H1 (cell line): ENCODE results near the gene PXT1.

Experiments
- CEBPB ChIP-seq: IDR thresholded peaks from 2 replicates; pipeline ENCODE4 v1.6.1; 2012; ENCODE audit warnings: low read depth, low read length
- CTCF ChIP-seq, 3 experiments: IDR thresholded peaks; 1 replicate in 2 of 3; 2 replicates in 1 of 3; pipeline versions ENCODE4 v1.5.1 to v1.6.1; 2011; ENCODE audit warnings: low read length in 3 of 3, mild to moderate bottlenecking in 3 of 3, inconsistent platforms in 2 of 3, low read depth in 1 of 3, moderate library complexity in 1 of 3; ENCODE audit not compliant: insufficient read depth in 1 of 3; ENCODE audit errors: control extremely low read depth in 1 of 3
- GABPA ChIP-seq: IDR thresholded peaks from 2 replicates; pipeline ENCODE4 v1.6.1; 2011; ENCODE audit warnings: mild to moderate bottlenecking, low read length, moderate library complexity, borderline replicate concordance; ENCODE audit not compliant: insufficient read depth
- JUND ChIP-seq: IDR thresholded peaks from 2 replicates; pipeline ENCODE4 v1.6.1; 2011; ENCODE audit warnings: mild to moderate bottlenecking, improper control_type of control experiment, low read length
- MAFK ChIP-seq: IDR thresholded peaks from 2 replicates; pipeline ENCODE4 v1.6.1; 2012; ENCODE audit warnings: low read depth, mild to moderate bottlenecking, improper control_type of control experiment, low read length
- POLR2AphosphoS5 ChIP-seq: IDR thresholded peaks from 2 replicates; pipeline ENCODE4 v1.6.1; 2011; ENCODE audit warnings: low read depth, low read length
- RAD21 ChIP-seq, 2 experiments: IDR thresholded peaks in 1 of 2; conservative IDR thresholded peaks in 1 of 2; 2 replicates each; pipeline ENCODE4 v1.6.1; 2011; ENCODE audit warnings: low read depth in 2 of 2, low read length in 2 of 2, improper control_type of control experiment in 1 of 2, inconsistent platforms in 1 of 2, mild to moderate bottlenecking in 1 of 2, moderate library complexity in 1 of 2
- RFX5 ChIP-seq: IDR thresholded peaks from 2 replicates; pipeline ENCODE4 v1.6.1; 2011; ENCODE audit warnings: low read depth, low read length, improper control_type of control experiment, borderline replicate concordance
- RXRA ChIP-seq: IDR thresholded peaks from 2 replicates; pipeline ENCODE4 v1.6.1; 2011; ENCODE audit warnings: low read depth, mild to moderate bottlenecking, low read length, moderate library complexity; ENCODE audit not compliant: insufficient read depth
- SIX5 ChIP-seq: IDR thresholded peaks from 2 replicates; pipeline ENCODE4 v1.6.1; 2011; ENCODE audit warnings: mild to moderate bottlenecking, low read depth, low read length
- SUZ12 ChIP-seq: fragments of 200-600 bp; sonication (generic); IDR thresholded peaks from 2 replicates; pipeline ENCODE4 v1.6.1; 2012; ENCODE audit warnings: mild to moderate bottlenecking, inconsistent platforms, low read length, moderate library complexity, mixed read lengths
- TAF1 ChIP-seq: IDR thresholded peaks from 2 replicates; pipeline ENCODE4 v1.6.1; 2011; ENCODE audit warnings: mild to moderate bottlenecking, low read depth, low read length
- ZNF274 ChIP-seq: IDR thresholded peaks from 2 replicates; pipeline ENCODE4 v1.7.0; 2012; ENCODE audit warnings: low read length, borderline replicate concordance; ENCODE audit errors: extremely low read depth
- TF ChIP-seq, protein P1 (sequence below): IDR thresholded peaks from 2 replicates; pipeline ENCODE4 v1.6.1; 2012; ENCODE audit warnings: low read length, inconsistent platforms

DNA sequence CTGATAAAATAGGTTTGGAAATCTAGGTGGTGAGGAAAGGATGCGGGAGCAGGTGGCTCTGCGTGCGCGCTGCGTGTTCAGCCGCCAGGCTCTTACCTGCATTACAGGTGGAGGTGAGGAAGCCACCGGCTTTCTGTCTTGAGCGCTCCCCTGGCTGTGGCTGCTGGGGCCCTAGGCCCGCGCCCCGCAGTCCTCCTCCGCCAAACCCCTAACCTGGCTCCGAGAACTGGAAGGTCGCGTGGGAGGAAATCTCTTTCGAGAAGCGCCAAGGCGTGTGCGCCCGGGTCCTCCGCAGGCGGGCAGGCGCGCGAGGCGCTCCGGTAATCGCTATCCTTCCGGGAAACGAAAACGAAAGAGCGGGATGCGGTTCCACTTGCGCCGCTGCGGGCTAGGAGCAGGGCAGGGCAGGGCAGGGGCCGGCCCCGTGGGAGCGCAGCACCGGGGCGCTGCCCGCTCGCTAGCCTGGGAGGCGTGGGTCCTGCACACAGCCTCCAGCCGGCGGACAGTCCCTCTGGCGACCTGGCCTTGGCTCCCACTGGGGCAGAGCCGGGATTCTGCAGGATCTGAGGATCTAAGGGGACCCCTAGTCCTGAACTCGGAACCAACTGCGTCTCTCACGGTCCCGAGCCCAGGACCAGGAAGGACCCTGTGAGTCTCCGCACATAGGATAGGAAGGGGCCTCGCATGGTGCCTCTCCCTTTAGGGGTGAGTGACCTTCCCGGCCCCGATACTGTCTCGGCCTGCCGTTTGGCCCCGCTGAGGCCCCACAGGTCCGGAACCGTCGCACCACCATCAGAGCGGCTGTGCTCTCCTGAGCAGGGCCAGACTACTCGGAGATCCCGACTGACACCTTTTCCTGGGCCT is 55.0 kb downstream of the PXT1 start, which contains the start of gene ETV7:
- no peak for TF ChIP-seq POLR2AphosphoS5
- TF ChIP-seq RAD21 (IDR thresholded peaks at IDR 0.05 in 1 of 2, conservative IDR thresholded peaks at IDR 0.05 in 1 of 2; ENCODE audit: low read depth in 2 of 2, low read length in 2 of 2), result no peak
- no peak for TF ChIP-seq CEBPB
- TF ChIP-seq CTCF (IDR thresholded peaks at IDR 0.05; ENCODE audit: control extremely low read depth in 1 of 3, insufficient read depth in 1 of 3, low read depth in 1 of 3, low read length in 3 of 3), result no peak
- TF ChIP-seq RFX5, result no peak
- TF ChIP-seq JUND, result no peak
- TF ChIP-seq GABPA, result no peak
- TF ChIP-seq RXRA, result no peak
- TF ChIP-seq, protein P1, sequence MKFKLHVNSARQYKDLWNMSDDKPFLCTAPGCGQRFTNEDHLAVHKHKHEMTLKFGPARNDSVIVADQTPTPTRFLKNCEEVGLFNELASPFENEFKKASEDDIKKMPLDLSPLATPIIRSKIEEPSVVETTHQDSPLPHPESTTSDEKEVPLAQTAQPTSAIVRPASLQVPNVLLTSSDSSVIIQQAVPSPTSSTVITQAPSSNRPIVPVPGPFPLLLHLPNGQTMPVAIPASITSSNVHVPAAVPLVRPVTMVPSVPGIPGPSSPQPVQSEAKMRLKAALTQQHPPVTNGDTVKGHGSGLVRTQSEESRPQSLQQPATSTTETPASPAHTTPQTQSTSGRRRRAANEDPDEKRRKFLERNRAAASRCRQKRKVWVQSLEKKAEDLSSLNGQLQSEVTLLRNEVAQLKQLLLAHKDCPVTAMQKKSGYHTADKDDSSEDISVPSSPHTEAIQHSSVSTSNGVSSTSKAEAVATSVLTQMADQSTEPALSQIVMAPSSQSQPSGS, result no peak
- no peak for TF ChIP-seq TAF1
- TF ChIP-seq SUZ12, result peak; percentile 92
- no peak for TF ChIP-seq MAFK
- TF ChIP-seq ZNF274, result no peak
- TF ChIP-seq SIX5, result no peak
